IgD-negative memory B cell (primary cell): ENCODE measurements around the gene APAF1. TPM values are rescaled to one million over a fixed set of nuclear protein-coding genes. Genes with fewer than 3 reads are reported as not detected.

Experiments used
- H3K27ac Mint-ChIP-seq, 3 donors: one replicate each; pipeline ENCODE4 v1.8.0; 2020 to 2022; ENCODE audit warnings: mild to moderate bottlenecking in 3 of 3, mixed read lengths in 3 of 3, moderate library complexity in 1 of 3
- H3K27me3 Mint-ChIP-seq: one replicate; pipeline ENCODE4 v1.8.0; 2021; ENCODE audit warnings: mixed read lengths
- H3K36me3 Mint-ChIP-seq: one replicate; pipeline ENCODE4 v1.8.0; 2020; ENCODE audit warnings: mild to moderate bottlenecking, mixed read lengths
- H3K4me1 Mint-ChIP-seq, 3 donors: one replicate each; pipeline ENCODE4 v1.8.0; 2020 to 2022; ENCODE audit warnings: mixed read lengths in 3 of 3, mild to moderate bottlenecking in 1 of 3
- H3K4me3 Mint-ChIP-seq, 4 donors: one replicate each; pipeline ENCODE4 v1.8.0; 2020 to 2022; ENCODE audit warnings: mild to moderate bottlenecking in 4 of 4, mixed read lengths in 4 of 4, moderate library complexity in 3 of 4
- H3K9me3 Mint-ChIP-seq, 3 donors: one replicate each; pipeline ENCODE4 v1.8.0; 2020 to 2021; ENCODE audit warnings: mixed read lengths in 3 of 3, mild to moderate bottlenecking in 1 of 3
- polyA plus RNA-seq: library from polyadenylated mRNA; unstranded; fragments of 300-500 nt; fragmentation: Illumina TruSeq; gene quantifications from one replicate; pipeline ENCODE4 v1.2.3, GENCODE V29; 2021

The APAF1 gene
- polyA plus RNA-seq, 1 donor from 2014 or later, result 10.6 TPM

GRCh38 chr12:98733667-98734350 lies 88.7 kb downstream of the APAF1 start:
- Mint-ChIP-seq H3K36me3 (peaks cover 16% of the 10 kb centered on the region), H3K4me1 (no peaks in the 10 kb centered on the region), H3K4me3 (no peak overlapping the region), H3K27ac (no peak overlapping the region), H3K27me3 (no peaks in the 10 kb centered on the region), H3K9me3 (no peaks in the 10 kb centered on the region)

DNA sequence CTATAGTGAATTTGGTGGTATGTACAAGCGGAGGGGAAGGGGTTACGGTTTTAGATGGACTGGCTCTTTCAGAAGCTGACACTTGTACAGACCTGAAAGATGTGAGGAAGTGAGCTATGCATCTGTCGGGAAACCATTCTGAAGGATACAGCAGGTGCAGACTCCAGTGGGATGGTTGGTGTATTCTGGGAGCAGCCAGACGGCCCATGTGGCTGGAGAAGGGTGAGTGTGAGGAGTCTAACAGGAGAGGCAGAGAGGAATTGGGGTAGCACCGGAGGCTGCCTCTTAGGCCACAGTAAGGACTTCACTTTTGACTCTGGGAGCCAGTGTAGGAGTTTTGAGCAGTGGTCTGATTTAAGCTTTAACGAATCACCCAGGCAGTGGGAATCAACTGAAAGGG lies 90.7 kb downstream of the APAF1 start:
- Mint-ChIP-seq H3K4me3 (no peak overlapping the region), H3K36me3 (peaks cover 12% of the 10 kb centered on the region), H3K9me3 (no peaks in the 10 kb centered on the region), H3K27ac (peak overlapping the region in 1 of 3 donors; percentile 13), H3K4me1 (no peaks in the 10 kb centered on the region), H3K27me3 (no peaks in the 10 kb centered on the region)

- no peaks in the 10 kb centered on the region for H3K4me1 Mint-ChIP-seq
- peaks cover 12% of the 10 kb centered on the region for H3K36me3 Mint-ChIP-seq
- peak overlapping the region in 1 of 3 donors; percentile 52 for H3K27ac Mint-ChIP-seq
- H3K9me3 Mint-ChIP-seq, result peaks cover 0 to 4% (median 0%) of the 10 kb centered on the region in 3 donors
- H3K4me3 Mint-ChIP-seq, result no peak overlapping the region
- H3K27me3 Mint-ChIP-seq, result no peaks in the 10 kb centered on the region
These were observed 91.5 kb downstream of the APAF1 start for GRCh38 chr12:98736352-98737321.

DNA sequence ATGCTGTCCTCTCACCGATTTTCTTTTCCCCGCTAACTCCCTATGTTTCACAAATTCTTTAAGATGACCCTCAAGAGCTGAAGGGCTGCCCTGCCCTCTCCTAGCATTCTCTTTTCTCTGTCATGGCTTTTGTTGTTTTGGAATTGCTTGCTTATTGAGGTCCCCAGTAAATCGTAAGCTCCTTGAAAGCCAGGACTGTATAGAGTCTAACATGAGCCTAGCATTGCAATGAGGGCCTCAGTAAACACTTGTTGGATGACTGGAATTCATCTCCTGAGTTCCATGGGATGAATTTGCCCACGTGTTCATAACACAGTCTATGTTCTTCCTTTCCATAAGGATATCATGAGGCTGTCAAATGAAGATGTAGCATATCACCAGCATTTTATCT lies 92.2 kb downstream of the APAF1 start:
- Mint-ChIP-seq H3K4me1 (no peaks in the 10 kb centered on the region), H3K36me3 (peaks cover 9% of the 10 kb centered on the region), H3K9me3 (peaks cover 0 to 4% (median 0%) of the 10 kb centered on the region in 3 donors), H3K4me3 (no peak overlapping the region), H3K27me3 (no peaks in the 10 kb centered on the region), H3K27ac (peak overlapping the region in 1 of 3 donors; percentile 52)

DNA sequence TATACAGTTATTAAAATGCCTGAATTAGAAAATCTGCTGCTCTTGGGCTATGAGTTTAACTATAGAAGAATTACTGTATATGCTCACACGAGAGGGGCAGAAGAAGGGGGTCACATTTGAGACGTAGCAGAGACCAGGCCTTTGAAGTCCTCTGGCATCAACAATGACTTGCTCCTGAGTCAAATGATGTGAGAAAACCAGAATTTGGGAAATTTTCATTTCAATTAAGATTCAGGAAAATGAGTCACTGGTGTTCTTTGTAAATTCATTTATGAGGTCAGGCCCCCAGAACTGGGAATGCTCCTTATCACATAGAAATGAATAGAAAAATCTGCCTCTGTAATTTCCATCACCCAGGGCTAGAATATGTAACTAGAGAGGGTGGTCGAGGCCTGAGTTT lies 92.9 kb downstream of the APAF1 start:
- Mint-ChIP-seq H3K27me3 (no peaks in the 10 kb centered on the region), H3K4me3 (no peak overlapping the region), H3K27ac (no peak overlapping the region), H3K36me3 (peaks cover 7% of the 10 kb centered on the region), H3K4me1 (no peaks in the 10 kb centered on the region), H3K9me3 (peaks cover 0 to 4% (median 0%) of the 10 kb centered on the region in 3 donors)

- H3K36me3 Mint-ChIP-seq, result peaks cover 7% of the 10 kb centered on the region
- peaks cover 0 to 4% (median 0%) of the 10 kb centered on the region in 3 donors for H3K9me3 Mint-ChIP-seq
- H3K27me3 Mint-ChIP-seq, result no peaks in the 10 kb centered on the region
- no peaks in the 10 kb centered on the region for H3K4me1 Mint-ChIP-seq
- no peak overlapping the region for H3K27ac Mint-ChIP-seq
- H3K4me3 Mint-ChIP-seq, result no peak overlapping the region
These were observed 93.4 kb downstream of the APAF1 start for GRCh38 chr12:98738539-98738938.

- Mint-ChIP-seq H3K9me3 (peaks cover 0 to 4% (median 0%) of the 10 kb centered on the region in 3 donors), H3K27me3 (peaks cover 4% of the 10 kb centered on the region), H3K36me3 (peaks cover 3% of the 10 kb centered on the region), H3K4me3 (no peak overlapping the region), H3K4me1 (no peaks in the 10 kb centered on the region), H3K27ac (no peak overlapping the region)
These were observed 95.7 kb downstream of the APAF1 start for GRCh38 chr12:98740751-98741150.

DNA sequence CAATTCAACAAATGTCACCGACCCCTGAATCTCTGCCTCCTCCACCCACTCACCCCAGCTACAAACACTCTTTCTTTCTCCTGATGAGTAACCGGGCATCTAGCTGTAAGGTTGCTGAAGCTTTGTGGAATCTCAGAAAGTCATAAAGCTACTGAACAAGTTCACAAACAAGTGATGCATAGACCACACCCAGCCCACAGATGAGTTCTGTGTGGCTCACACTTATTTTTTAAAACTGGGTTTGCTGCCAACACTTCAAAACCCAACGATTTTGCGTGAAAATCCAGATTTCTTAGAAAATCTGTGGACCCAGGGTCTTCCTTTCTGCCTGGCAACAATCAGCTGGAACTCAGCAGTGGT lies 96.1 kb downstream of the APAF1 start:
- H3K4me1 Mint-ChIP-seq, result peaks cover 0 to 2% (median 2%) of the 10 kb centered on the region in 3 donors
- peaks cover 7% of the 10 kb centered on the region for H3K27me3 Mint-ChIP-seq
- H3K4me3 Mint-ChIP-seq, result no peak overlapping the region
- H3K27ac Mint-ChIP-seq, result no peak overlapping the region
- peaks cover 0 to 4% (median 0%) of the 10 kb centered on the region in 3 donors for H3K9me3 Mint-ChIP-seq
- H3K36me3 Mint-ChIP-seq, result peaks cover 3% of the 10 kb centered on the region

- Mint-ChIP-seq H3K36me3 (peaks cover 3% of the 10 kb centered on the region), H3K4me3 (no peak overlapping the region), H3K9me3 (peaks cover 0 to 4% (median 0%) of the 10 kb centered on the region in 3 donors), H3K27me3 (peaks cover 13% of the 10 kb centered on the region), H3K27ac (no peak overlapping the region), H3K4me1 (peaks cover 2 to 6% (median 5%) of the 10 kb centered on the region in 3 donors)
These were observed 96.6 kb downstream of the APAF1 start for GRCh38 chr12:98741556-98742265.

- peaks cover 18% of the 10 kb centered on the region for H3K27me3 Mint-ChIP-seq
These were observed 98.4 kb downstream of the APAF1 start for GRCh38 chr12:98743362-98743953.

GRCh38 chr12:98744680-98745079 lies 99.6 kb downstream of the APAF1 start:
- no peaks in the 10 kb centered on the region for H3K36me3 Mint-ChIP-seq
- peaks cover 0 to 4% (median 0%) of the 10 kb centered on the region in 3 donors for H3K9me3 Mint-ChIP-seq
- no peak overlapping the region for H3K27ac Mint-ChIP-seq
- H3K4me3 Mint-ChIP-seq, result peak overlapping the region in 2 of 4 donors; percentile 18 to 24
- peaks cover 24% of the 10 kb centered on the region for H3K27me3 Mint-ChIP-seq
- peaks cover 2 to 6% (median 5%) of the 10 kb centered on the region in 3 donors for H3K4me1 Mint-ChIP-seq

More at GRCh38 chr12:98743362-98743953, 98.4 kb downstream of the APAF1 start:
- Mint-ChIP-seq H3K4me3 (no peak overlapping the region), H3K36me3 (no peaks in the 10 kb centered on the region), H3K4me1 (peaks cover 2 to 6% (median 5%) of the 10 kb centered on the region in 3 donors), H3K27ac (no peak overlapping the region), H3K9me3 (peaks cover 0 to 4% (median 0%) of the 10 kb centered on the region in 3 donors)

- Mint-ChIP-seq H3K36me3 (no peaks in the 10 kb centered on the region), H3K27ac (no peak overlapping the region), H3K4me1 (peaks cover 2 to 6% (median 5%) of the 10 kb centered on the region in 3 donors), H3K27me3 (peaks cover 24% of the 10 kb centered on the region), H3K9me3 (peaks cover 0 to 4% (median 0%) of the 10 kb centered on the region in 3 donors), H3K4me3 (peak overlapping the region; percentile 60 to 94 (median 82))
These were observed 100.7 kb downstream of the APAF1 start for GRCh38 chr12:98745578-98746391.

GRCh38 chr12:98748463-98748862 lies 103.4 kb downstream of the APAF1 start:
- Mint-ChIP-seq H3K36me3 (no peaks in the 10 kb centered on the region), H3K27me3 (peaks cover 24% of the 10 kb centered on the region), H3K4me3 (no peak overlapping the region), H3K4me1 (peaks cover 2 to 6% (median 5%) of the 10 kb centered on the region in 3 donors), H3K9me3 (no peaks in the 10 kb centered on the region), H3K27ac (no peak overlapping the region)

DNA sequence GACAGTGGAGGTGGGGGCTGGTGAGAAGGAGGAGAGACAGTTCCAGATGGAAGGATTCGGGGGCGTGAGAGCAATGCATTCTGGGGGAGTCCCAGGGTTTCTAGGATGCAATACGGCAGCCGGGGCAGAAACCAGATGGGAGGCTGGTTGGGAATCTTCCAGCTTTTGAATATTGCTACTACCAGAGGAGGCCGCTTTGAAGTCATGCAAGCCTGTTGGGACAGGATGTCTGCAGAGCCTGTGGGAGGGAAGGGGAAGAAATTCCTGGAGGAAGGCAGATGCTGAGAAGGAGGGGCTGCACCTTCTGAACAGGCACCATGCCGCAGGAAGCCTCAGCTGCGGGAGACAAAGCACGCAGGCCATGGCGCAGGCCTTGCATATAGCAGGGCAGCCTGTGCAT lies 105.4 kb downstream of the APAF1 start:
- H3K27ac Mint-ChIP-seq, result no peak overlapping the region
- H3K36me3 Mint-ChIP-seq, result no peaks in the 10 kb centered on the region
- H3K4me1 Mint-ChIP-seq, result peaks cover 2 to 10% (median 5%) of the 10 kb centered on the region in 3 donors
- peaks cover 21% of the 10 kb centered on the region for H3K27me3 Mint-ChIP-seq
- no peaks in the 10 kb centered on the region for H3K9me3 Mint-ChIP-seq
- H3K4me3 Mint-ChIP-seq, result no peak overlapping the region
